Measurements from ENCODE around the gene VAPA.

The VAPA gene

DNA sequence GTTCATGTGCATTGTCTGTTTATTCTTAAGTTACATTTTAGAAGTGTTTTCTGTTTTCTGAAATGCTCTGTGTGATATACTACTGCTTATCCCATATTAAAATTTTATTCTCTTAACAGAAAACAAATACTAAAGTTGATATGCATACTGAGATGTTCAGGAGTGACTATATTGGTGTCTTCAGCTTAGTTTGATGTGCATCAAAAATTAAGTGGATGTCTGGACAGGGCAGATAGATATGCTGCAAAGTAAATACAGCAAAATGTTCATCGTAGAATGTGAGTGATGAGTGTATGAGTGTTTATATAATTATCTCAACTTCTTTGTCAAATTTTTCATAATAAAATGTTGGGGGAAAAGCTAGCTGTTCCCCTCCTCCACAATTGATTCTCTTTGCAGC is 13.2 kb downstream of the VAPA start:
- H3K27me3 ChIP-seq (ENCODE audit: insufficient read depth, low read length): no peaks in the 10 kb centered on the region
- H3K79me2 ChIP-seq (ENCODE audit: control insufficient read depth, insufficient read depth, low read length, poor library complexity): peaks cover 3% of the 10 kb centered on the region
- H4K8ac ChIP-seq (ENCODE audit: low read depth, low read length): no peak overlapping the region
- H2AFZ ChIP-seq (ENCODE audit: insufficient read depth, low read length, poor library complexity): no peak overlapping the region
- H2BK12ac ChIP-seq (ENCODE audit: low read length): no peak overlapping the region
- H2BK120ac ChIP-seq (ENCODE audit: insufficient read depth, low read length, poor library complexity): no peak overlapping the region
- no peak overlapping the region for H3K4me2 ChIP-seq (ENCODE audit: low read length)
- no peak for DNase-seq
- no peaks in the 10 kb centered on the region for H3K9me3 ChIP-seq (ENCODE audit: insufficient read depth, low read depth, low read length)
- no peak overlapping the region for H3K14ac ChIP-seq (ENCODE audit: low read length)
- H3K27ac ChIP-seq (ENCODE audit: low read depth, low read length): no peak overlapping the region
- H3K36me3 ChIP-seq (ENCODE audit: control insufficient read depth in 1 of 2, insufficient read depth in 2 of 2, low read length in 2 of 2): no peaks in the 10 kb centered on the region
- no peak overlapping the region for H2BK5ac ChIP-seq (ENCODE audit: low read depth, low read length, poor library complexity)
- no CpG with 5 or more reads among the region's 1 CpG for WGBS (ENCODE audit: extremely low coverage, insufficient coverage, insufficient read length)
- no peak overlapping the region for H3K18ac ChIP-seq (ENCODE audit: low read length)
- no peak overlapping the region for H3K4me3 ChIP-seq (ENCODE audit: low read depth, low read length)
- H2AK5ac ChIP-seq (ENCODE audit: low read length): no peak overlapping the region
- no peak overlapping the region for H3K9ac ChIP-seq (ENCODE audit: low read length)
- no peak overlapping the region for H4K12ac ChIP-seq (ENCODE audit: low read depth, low read length)
- no peak overlapping the region for H3K23ac ChIP-seq (ENCODE audit: low read length)
- H3K79me1 ChIP-seq (ENCODE audit: low read length): no peaks in the 10 kb centered on the region
- H3K4ac ChIP-seq (ENCODE audit: low read depth, low read length): no peak overlapping the region
- no peak overlapping the region for H4K91ac ChIP-seq (ENCODE audit: low read depth, low read length)
- H3K4me1 ChIP-seq (ENCODE audit: control insufficient read depth in 1 of 2, insufficient read depth in 2 of 2, low read length in 2 of 2): peaks cover 4 to 9% of the 10 kb centered on the region in 2 experiments

DNA sequence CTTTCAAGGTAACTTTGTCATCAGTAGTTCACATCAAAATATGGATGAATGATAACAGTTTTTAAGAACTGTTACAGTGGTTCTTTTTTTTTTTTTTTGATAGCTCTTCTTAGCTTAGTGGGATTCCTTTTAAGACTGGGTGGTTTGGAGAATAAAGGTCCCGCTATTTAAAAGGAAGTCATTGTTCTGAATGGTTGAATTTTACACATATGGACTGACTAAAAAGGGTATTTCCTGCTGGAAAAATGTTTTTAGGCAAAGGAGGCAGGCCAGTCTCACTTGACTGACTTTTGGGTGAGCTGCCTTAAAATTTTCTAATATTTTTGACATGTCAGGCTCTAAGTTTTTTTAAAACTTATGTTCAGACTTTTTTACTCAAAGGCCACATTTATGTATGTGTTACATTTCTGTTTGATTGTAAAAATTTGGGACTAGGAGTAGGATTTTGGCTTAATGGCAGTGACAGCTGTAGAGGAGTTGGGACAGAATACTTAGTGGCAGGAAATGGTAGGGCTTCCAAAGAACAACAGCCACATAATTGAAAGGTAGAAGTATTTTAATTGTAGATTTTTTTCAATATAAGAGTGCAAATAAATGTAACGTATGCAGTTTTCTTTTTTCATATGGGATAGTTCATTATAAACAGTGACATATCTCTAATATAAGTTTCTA is 13.7 kb downstream of the VAPA start:
- WGBS (ENCODE audit: extremely low coverage, insufficient coverage, insufficient read length): no CpG with 5 or more reads among the region's 2 CpGs
- no peak overlapping the region for H3K4me2 ChIP-seq (ENCODE audit: low read length)

DNA sequence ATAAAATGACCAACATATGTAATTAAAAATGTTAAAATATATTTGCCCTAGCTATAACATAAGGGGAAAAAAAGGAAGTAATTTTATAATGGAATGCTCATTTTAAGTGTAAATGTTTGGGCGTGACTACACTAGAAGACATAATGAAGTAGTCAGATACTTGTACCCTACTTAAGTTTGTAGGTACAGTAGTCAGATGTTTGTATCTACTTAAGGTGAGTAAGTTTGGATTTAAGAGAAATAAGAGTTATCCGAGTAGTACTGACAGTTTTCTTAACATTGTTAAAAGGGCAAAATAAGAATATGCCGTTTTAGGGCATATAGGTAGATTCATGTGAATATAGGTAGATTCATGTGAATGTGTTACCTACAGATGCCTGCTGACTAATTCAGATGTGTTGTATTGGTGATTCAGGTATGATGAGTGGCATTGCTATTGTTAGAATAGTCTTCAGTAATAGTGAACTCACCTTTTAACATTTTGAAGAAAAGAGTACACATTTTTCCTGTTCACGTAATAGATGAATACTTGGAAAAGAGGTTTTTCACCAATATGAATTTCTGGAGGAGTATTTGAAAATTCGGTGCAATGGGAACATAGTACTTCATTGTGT is 14.9 kb downstream of the VAPA start:
- H3K4me3 ChIP-seq (ENCODE audit: low read depth, low read length): no peak overlapping the region
- no peak overlapping the region for H3K27ac ChIP-seq (ENCODE audit: low read depth, low read length)
- no peak overlapping the region for H2BK12ac ChIP-seq (ENCODE audit: low read length)
- peak overlapping the region; percentile 91 for H3K4ac ChIP-seq (ENCODE audit: low read depth, low read length)
- H3K4me1 ChIP-seq (ENCODE audit: control insufficient read depth in 1 of 2, insufficient read depth in 2 of 2, low read length in 2 of 2): peaks cover 4 to 9% of the 10 kb centered on the region in 2 experiments
- no peak for DNase-seq
- H2BK120ac ChIP-seq (ENCODE audit: insufficient read depth, low read length, poor library complexity): no peak overlapping the region
- no peak overlapping the region for H4K12ac ChIP-seq (ENCODE audit: low read depth, low read length)
- H2AFZ ChIP-seq (ENCODE audit: insufficient read depth, low read length, poor library complexity): no peak overlapping the region
- no peaks in the 10 kb centered on the region for H3K27me3 ChIP-seq (ENCODE audit: insufficient read depth, low read length)
- H3K4me2 ChIP-seq (ENCODE audit: low read length): no peak overlapping the region
- H3K23ac ChIP-seq (ENCODE audit: low read length): no peak overlapping the region
- no peak overlapping the region for H4K8ac ChIP-seq (ENCODE audit: low read depth, low read length)
- no peak overlapping the region for H3K9ac ChIP-seq (ENCODE audit: low read length)
- H2AK5ac ChIP-seq (ENCODE audit: low read length): no peak overlapping the region
- H3K9me3 ChIP-seq (ENCODE audit: insufficient read depth, low read depth, low read length): no peaks in the 10 kb centered on the region
- H3K79me2 ChIP-seq (ENCODE audit: control insufficient read depth, insufficient read depth, low read length, poor library complexity): peaks cover 3% of the 10 kb centered on the region
- no peak overlapping the region for H3K14ac ChIP-seq (ENCODE audit: low read length)
- no peak overlapping the region for H2BK5ac ChIP-seq (ENCODE audit: low read depth, low read length, poor library complexity)
- peaks cover 1 to 4% of the 10 kb centered on the region in 2 experiments for H3K36me3 ChIP-seq (ENCODE audit: control insufficient read depth in 1 of 2, insufficient read depth in 2 of 2, low read length in 2 of 2)
- H4K91ac ChIP-seq (ENCODE audit: low read depth, low read length): no peak overlapping the region
- H3K18ac ChIP-seq (ENCODE audit: low read length): no peak overlapping the region
- H3K79me1 ChIP-seq (ENCODE audit: low read length): peaks cover 4% of the 10 kb centered on the region
- no CpG with 5 or more reads among the region's 5 CpGs for WGBS (ENCODE audit: extremely low coverage, insufficient coverage, insufficient read length)

More for the DNA sequence above, 13.7 kb downstream of the VAPA start:
- Histone ChIP-seq H3K79me1 (ENCODE audit: low read length) (no peaks in the 10 kb centered on the region), H2BK12ac (ENCODE audit: low read length) (no peak overlapping the region), H2BK120ac (ENCODE audit: insufficient read depth, low read length, poor library complexity) (no peak overlapping the region), H2AK5ac (ENCODE audit: low read length) (no peak overlapping the region), H2AFZ (ENCODE audit: insufficient read depth, low read length, poor library complexity) (no peak overlapping the region), H4K12ac (ENCODE audit: low read depth, low read length) (no peak overlapping the region), H3K18ac (ENCODE audit: low read length) (no peak overlapping the region), H3K14ac (ENCODE audit: low read length) (no peak overlapping the region), H4K8ac (ENCODE audit: low read depth, low read length) (no peak overlapping the region), H3K9me3 (ENCODE audit: insufficient read depth, low read depth, low read length) (no peaks in the 10 kb centered on the region), H3K79me2 (ENCODE audit: control insufficient read depth, insufficient read depth, low read length, poor library complexity) (peaks cover under 1% of the 10 kb centered on the region), H3K23ac (ENCODE audit: low read length) (no peak overlapping the region), H4K91ac (ENCODE audit: low read depth, low read length) (no peak overlapping the region), H3K27ac (ENCODE audit: low read depth, low read length) (no peak overlapping the region), H3K9ac (ENCODE audit: low read length) (no peak overlapping the region), H3K4ac (ENCODE audit: low read depth, low read length) (no peak overlapping the region), H2BK5ac (ENCODE audit: low read depth, low read length, poor library complexity) (no peak overlapping the region), H3K27me3 (ENCODE audit: insufficient read depth, low read length) (no peaks in the 10 kb centered on the region), H3K36me3 (ENCODE audit: control insufficient read depth in 1 of 2, insufficient read depth in 2 of 2, low read length in 2 of 2) (no peaks in the 10 kb centered on the region), H3K4me3 (ENCODE audit: low read depth, low read length) (no peak overlapping the region), H3K4me1 (ENCODE audit: control insufficient read depth in 1 of 2, insufficient read depth in 2 of 2, low read length in 2 of 2) (peaks cover 4 to 9% of the 10 kb centered on the region in 2 experiments)
- no peak for DNase-seq

DNA sequence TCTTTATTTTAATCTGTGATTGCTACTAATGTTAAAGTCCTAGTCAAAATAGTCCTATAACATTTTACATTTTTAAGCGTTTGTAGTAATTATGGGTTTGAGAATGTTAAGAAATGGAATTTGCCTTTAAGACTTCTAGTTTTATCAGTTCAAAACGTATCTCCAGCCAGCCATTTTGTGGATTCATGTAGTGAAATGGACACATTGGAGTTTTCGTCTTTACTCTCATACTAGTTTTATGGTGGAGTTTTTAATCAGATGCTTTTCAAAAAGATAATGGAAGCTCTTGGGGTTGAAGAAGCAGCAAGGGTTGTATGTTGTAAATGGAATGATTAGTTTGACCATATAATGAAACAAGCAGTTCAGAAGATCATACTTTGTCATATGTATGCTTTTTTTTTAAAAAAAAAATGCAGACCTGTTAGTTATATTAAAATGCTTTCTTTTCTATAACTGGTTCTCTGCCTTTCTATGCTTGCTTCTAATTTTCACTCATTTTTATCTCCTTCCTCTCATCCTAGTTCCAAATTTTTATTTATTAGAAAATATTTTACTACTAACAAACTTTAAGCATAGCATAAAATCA is 16.6 kb downstream of the VAPA start:
- Histone ChIP-seq H3K4me1 (ENCODE audit: control insufficient read depth in 1 of 2, insufficient read depth in 2 of 2, low read length in 2 of 2) (peaks cover 4 to 9% of the 10 kb centered on the region in 2 experiments), H3K23ac (ENCODE audit: low read length) (no peak overlapping the region), H2AFZ (ENCODE audit: insufficient read depth, low read length, poor library complexity) (no peak overlapping the region), H4K12ac (ENCODE audit: low read depth, low read length) (no peak overlapping the region), H3K18ac (ENCODE audit: low read length) (no peak overlapping the region), H3K4ac (ENCODE audit: low read depth, low read length) (no peak overlapping the region), H3K27ac (ENCODE audit: low read depth, low read length) (no peak overlapping the region), H2AK5ac (ENCODE audit: low read length) (no peak overlapping the region), H2BK120ac (ENCODE audit: insufficient read depth, low read length, poor library complexity) (no peak overlapping the region), H2BK12ac (ENCODE audit: low read length) (no peak overlapping the region), H3K79me1 (ENCODE audit: low read length) (peaks cover 4% of the 10 kb centered on the region), H3K27me3 (ENCODE audit: insufficient read depth, low read length) (no peaks in the 10 kb centered on the region), H3K79me2 (ENCODE audit: control insufficient read depth, insufficient read depth, low read length, poor library complexity) (peaks cover 3% of the 10 kb centered on the region), H2BK5ac (ENCODE audit: low read depth, low read length, poor library complexity) (no peak overlapping the region), H3K4me2 (ENCODE audit: low read length) (no peak overlapping the region), H3K9ac (ENCODE audit: low read length) (no peak overlapping the region), H3K36me3 (ENCODE audit: control insufficient read depth in 1 of 2, insufficient read depth in 2 of 2, low read length in 2 of 2) (peaks cover 1 to 4% of the 10 kb centered on the region in 2 experiments), H4K8ac (ENCODE audit: low read depth, low read length) (no peak overlapping the region), H3K9me3 (ENCODE audit: insufficient read depth, low read depth, low read length) (no peaks in the 10 kb centered on the region), H4K91ac (ENCODE audit: low read depth, low read length) (no peak overlapping the region), H3K14ac (ENCODE audit: low read length) (no peak overlapping the region), H3K4me3 (ENCODE audit: low read depth, low read length) (no peak overlapping the region)
- no CpG with 5 or more reads among the region's 3 CpGs for WGBS (ENCODE audit: extremely low coverage, insufficient coverage, insufficient read length)
- no peak for DNase-seq
